Adrenal gland (tissue), 5 donors: ENCODE data around the gene ITIH4.

Experiments
- CTCF ChIP-seq, 6 experiments: fragments of 450-650 bp in 4 of 6; fragments of 200-600 bp in 2 of 6; sonication (generic) in 1 of 6; IDR thresholded peaks; 1 replicate in 5 of 6; 2 replicates in 1 of 6; pipeline versions ENCODE4 v1.5.1 to v1.8.0; 2016 to 2021; ENCODE audit warnings: antibody characterized with exemption in 6 of 6, mild to moderate bottlenecking in 2 of 6, moderate library complexity in 1 of 6
- POLR2A ChIP-seq, 2 donors: fragments of 450-650 bp; IDR thresholded peaks; one replicate each; pipeline ENCODE4 v1.6.1; 2017; ENCODE audit warnings: antibody characterized with exemption in 2 of 2, mild to moderate bottlenecking in 2 of 2, moderate library complexity in 1 of 2
- donor health status: DM: no; HTN: no; CAD: no.

GRCh38 chr3:52835766-52836470 is 5.4 kb upstream of the ITIH4 start:
- no peak for TF ChIP-seq POLR2A (IDR thresholded peaks at IDR 0.05)
- no peak for TF ChIP-seq CTCF (IDR thresholded peaks at IDR 0.05)
